Spleen (tissue), 11 donors: ENCODE data around the gene TRIM72. TPM values are rescaled to one million over a fixed set of nuclear protein-coding genes. Genes with fewer than 3 reads are reported as not detected.

Experiments used
- DNase-seq: peaks from one replicate; pipeline ENCODE4 v3.0.0-alpha.2; 2020
- H3K27ac ChIP-seq, 8 donors: fragments of 200-600 bp; sonication (generic) in 7 of 8; 1 replicate in 4 of 8; 2 replicates in 4 of 8; pipeline versions ENCODE4 v1.5.0 to v1.8.0; 2016 to 2021; ENCODE audit warnings: inconsistent platforms in 4 of 8, mild to moderate bottlenecking in 4 of 8, moderate library complexity in 1 of 8
- H3K27me3 ChIP-seq, 7 donors: fragments of 200-600 bp; sonication (generic) in 6 of 7; replicated peaks in 1 of 7; 1 replicate in 4 of 7; 2 replicates in 3 of 7; pipeline versions ENCODE4 v1.5.0 to v1.8.0; 2016 to 2021; ENCODE audit warnings: inconsistent platforms in 3 of 7, mild to moderate bottlenecking in 1 of 7
- H3K36me3 ChIP-seq, 6 donors: fragments of 200-600 bp; sonication (generic) in 5 of 6; 1 replicate in 4 of 6; 2 replicates in 2 of 6; pipeline versions ENCODE4 v1.5.0 to v1.8.0; 2016 to 2021; ENCODE audit warnings: inconsistent platforms in 2 of 6
- H3K4me1 ChIP-seq, 6 donors: fragments of 200-600 bp; sonication (generic) in 5 of 6; 1 replicate in 3 of 6; 2 replicates in 3 of 6; pipeline versions ENCODE4 v1.5.0 to v1.8.0; 2016 to 2021; ENCODE audit warnings: inconsistent platforms in 3 of 6
- H3K4me3 ChIP-seq, 8 donors: fragments of 200-600 bp; sonication (generic) in 7 of 8; 1 replicate in 4 of 8; 2 replicates in 4 of 8; pipeline versions ENCODE4 v1.5.0 to v1.8.0; 2016 to 2021; ENCODE audit warnings: inconsistent platforms in 4 of 8, mild to moderate bottlenecking in 4 of 8, moderate library complexity in 2 of 8
- H3K9me3 ChIP-seq, 8 donors: fragments of 200-600 bp; sonication (generic) in 7 of 8; 1 replicate in 4 of 8; 2 replicates in 4 of 8; pipeline versions ENCODE4 v1.5.0 to v1.8.0; 2016 to 2021; ENCODE audit warnings: inconsistent platforms in 4 of 8
- POLR2A ChIP-seq, 3 donors: fragments of 450-650 bp; IDR thresholded peaks; one replicate each; pipeline ENCODE4 v1.5.1; 2017; ENCODE audit warnings: antibody characterized with exemption in 3 of 3, mild to moderate bottlenecking in 1 of 3
- POLR2AphosphoS5 ChIP-seq, 3 donors: sonication (generic); formaldehyde crosslinking; IDR thresholded peaks; one replicate each; pipeline ENCODE4 v1.5.1; 2017; ENCODE audit warnings: antibody characterized with exemption in 3 of 3
- WGBS, 5 donors: extraction: QIAGEN DNeasy Blood & Tissue Kit in 3 of 5; methylation state at CpG; one replicate each; pipeline versions ENCODE4 v1.1.5 to v1.1.7; 2013 to 2018; 5-methylcytosine and 5-hydroxymethylcytosine counted together
- intact Hi-C: fragments of 100-400 bp; cut with DNase I; formaldehyde crosslinking; loops from one replicate; pipeline ENCODE4 v1.15.0; 2023; ENCODE audit warnings: low total_unique reads
- polyA plus RNA-seq, 3 donors: library from polyadenylated mRNA; stranded (reverse); fragments of 200-250 nt; gene quantifications; one replicate each; pipeline ENCODE4 v1.2.1, GENCODE V29; 2013
- total RNA-seq, 7 donors: library from RNA; depleted of rRNA in 3 of 7; stranded (reverse); fragments of >200 nt in 3 of 7; fragmentation: NEBNext Ultra II Directional in 4 of 7; extraction: Animal tissue kit (Norgen Biotek cat#: 25700) in 4 of 7; gene quantifications; one replicate each; pipeline versions ENCODE4 v1.1.0 to v1.2.1, GENCODE V29; 2016 to 2021
- TF ChIP-seq, protein P1 (sequence below), 11 experiments: fragments of 200-600 bp in 7 of 11; fragments of 450-650 bp in 4 of 11; sonication (generic) in 4 of 11; IDR thresholded peaks in 8 of 11; conservative IDR thresholded peaks in 3 of 11; 1 replicate in 7 of 11; 2 replicates in 4 of 11; pipeline versions ENCODE4 v1.4.0 to v1.8.0; 2016 to 2021; ENCODE audit warnings: antibody characterized with exemption in 11 of 11, inconsistent platforms in 4 of 11, mild to moderate bottlenecking in 1 of 11
- donor health status: healthy with polysubstance abuse.
- donor health status: DM: no; HTN: no; CAD: no; lungs with moderate emphysema.
- donor health status: DM: no; HTN: no; CAD: no.
- donor health status: Bipolar disorder and iron deficiency.
- donor health status: healthy.
- donor health status: DM: no; HTN: no; CAD: no.
- donor health status: DM: yes; HTN: yes; CAD: no.

Gene TRIM72
- total and polyA plus RNA-seq, 10 donors, result 0.05 to 0.26 (median 0.13) TPM; not detected in 3

DNA sequence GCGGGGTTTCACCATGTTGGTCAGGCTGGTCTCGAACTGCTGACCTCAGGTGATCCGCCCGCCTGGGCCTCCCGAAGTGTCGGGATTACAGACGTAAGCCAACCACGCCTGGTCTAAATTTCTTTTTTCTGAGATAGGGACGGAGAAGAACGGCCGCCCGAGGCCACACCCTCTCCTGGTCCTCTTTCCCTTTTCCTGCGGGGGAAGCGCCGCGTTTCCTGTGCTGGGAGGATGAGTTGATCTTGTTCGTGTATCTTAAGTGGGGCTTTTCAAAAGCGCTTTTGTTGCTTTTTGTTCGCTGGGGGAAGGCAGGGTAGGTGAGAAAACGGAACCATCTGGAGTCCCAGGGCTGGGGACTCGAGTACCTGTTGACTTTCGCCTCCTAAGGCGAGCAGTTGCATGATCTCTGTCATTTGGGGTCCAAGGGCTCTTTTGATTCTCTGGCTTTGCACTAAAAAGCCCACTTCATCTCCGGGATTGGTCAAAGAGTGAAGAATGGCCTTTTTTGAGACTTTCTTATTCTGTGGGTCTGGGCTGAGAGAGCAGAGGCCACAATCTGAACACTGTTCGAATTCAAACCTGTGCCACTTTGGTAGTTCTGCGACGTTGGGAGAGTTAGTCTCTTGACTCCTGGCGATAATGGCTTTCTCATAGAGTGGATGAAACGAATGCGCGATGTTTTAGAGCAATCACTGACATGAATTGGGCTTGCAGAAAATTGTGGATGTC is 32.7 kb upstream of the TRIM72 start:
- WGBS, 5 donors, result 2 to 5% (median 3%) methylated on average over 31 of the region's 31 CpGs
- Histone ChIP-seq H3K4me3 (peak overlapping the region; percentile 73 to 98 (median 93)), H3K27me3 (no peaks in the 10 kb centered on the region), H3K9me3 (no peaks in the 10 kb centered on the region), H3K36me3 (peaks cover 0 to 45% (median 40%) of the 10 kb centered on the region in 6 donors), H3K4me1 (peaks cover 51 to 88% (median 77%) of the 10 kb centered on the region in 6 donors), H3K27ac (peak overlapping the region; percentile 93 to 99 (median 96))
- peak; percentile 83 for DNase-seq
- TF ChIP-seq, protein P1, sequence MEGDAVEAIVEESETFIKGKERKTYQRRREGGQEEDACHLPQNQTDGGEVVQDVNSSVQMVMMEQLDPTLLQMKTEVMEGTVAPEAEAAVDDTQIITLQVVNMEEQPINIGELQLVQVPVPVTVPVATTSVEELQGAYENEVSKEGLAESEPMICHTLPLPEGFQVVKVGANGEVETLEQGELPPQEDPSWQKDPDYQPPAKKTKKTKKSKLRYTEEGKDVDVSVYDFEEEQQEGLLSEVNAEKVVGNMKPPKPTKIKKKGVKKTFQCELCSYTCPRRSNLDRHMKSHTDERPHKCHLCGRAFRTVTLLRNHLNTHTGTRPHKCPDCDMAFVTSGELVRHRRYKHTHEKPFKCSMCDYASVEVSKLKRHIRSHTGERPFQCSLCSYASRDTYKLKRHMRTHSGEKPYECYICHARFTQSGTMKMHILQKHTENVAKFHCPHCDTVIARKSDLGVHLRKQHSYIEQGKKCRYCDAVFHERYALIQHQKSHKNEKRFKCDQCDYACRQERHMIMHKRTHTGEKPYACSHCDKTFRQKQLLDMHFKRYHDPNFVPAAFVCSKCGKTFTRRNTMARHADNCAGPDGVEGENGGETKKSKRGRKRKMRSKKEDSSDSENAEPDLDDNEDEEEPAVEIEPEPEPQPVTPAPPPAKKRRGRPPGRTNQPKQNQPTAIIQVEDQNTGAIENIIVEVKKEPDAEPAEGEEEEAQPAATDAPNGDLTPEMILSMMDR (IDR thresholded peaks at IDR 0.05 in 8 of 11, conservative IDR thresholded peaks at IDR 0.05 in 3 of 11), result no peak
- TF ChIP-seq POLR2AphosphoS5 (IDR thresholded peaks at IDR 0.05), result peak in 1 of 3 donors; percentile 55
- TF ChIP-seq POLR2A (IDR thresholded peaks at IDR 0.05), result no peak
- intact Hi-C loops, result loop anchor here (2.0 kb wide), 1 partner anchor 62 kb away; no protein-coding TSS in a partner anchor

DNA sequence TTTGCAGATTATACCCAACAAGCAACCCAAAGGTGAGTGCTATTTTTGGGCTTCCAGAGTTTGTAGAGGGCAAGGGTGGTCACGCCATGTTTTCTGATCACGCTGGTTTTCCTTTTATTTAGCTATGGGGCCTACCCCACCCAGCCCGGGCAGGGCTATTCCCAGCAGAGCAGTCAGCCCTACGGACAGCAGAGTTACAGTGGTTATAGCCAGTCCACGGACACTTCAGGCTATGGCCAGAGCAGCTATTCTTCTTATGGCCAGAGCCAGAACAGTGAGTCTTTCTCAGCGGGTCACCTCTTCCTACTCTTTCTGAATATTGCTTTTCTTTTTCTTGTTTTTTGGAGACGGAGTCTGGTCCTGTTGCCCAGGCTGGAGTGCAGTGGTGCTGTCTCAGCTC is 31.5 kb upstream of the TRIM72 start:
- no peaks in the 10 kb centered on the region for H3K27me3 ChIP-seq
- H3K36me3 ChIP-seq, result peaks cover 0 to 56% (median 51%) of the 10 kb centered on the region in 6 donors
- peak overlapping the region in 5 of 8 donors; percentile 34 to 98 (median 95) for H3K27ac ChIP-seq
- peaks cover 51 to 88% (median 76%) of the 10 kb centered on the region in 6 donors for H3K4me1 ChIP-seq
- WGBS, 5 donors, result 23 to 40% (median 35%) methylated on average over 7 of the region's 7 CpGs
- DNase-seq, result no peak
- H3K4me3 ChIP-seq, result peak overlapping the region; percentile 73 to 98 (median 93)
- intact Hi-C loops, result no loop called here
- no peaks in the 10 kb centered on the region for H3K9me3 ChIP-seq
- TF ChIP-seq POLR2AphosphoS5 (IDR thresholded peaks at IDR 0.05), result no peak
- TF ChIP-seq, protein P1 (IDR thresholded peaks at IDR 0.05 in 8 of 11, conservative IDR thresholded peaks at IDR 0.05 in 3 of 11), result no peak

DNA sequence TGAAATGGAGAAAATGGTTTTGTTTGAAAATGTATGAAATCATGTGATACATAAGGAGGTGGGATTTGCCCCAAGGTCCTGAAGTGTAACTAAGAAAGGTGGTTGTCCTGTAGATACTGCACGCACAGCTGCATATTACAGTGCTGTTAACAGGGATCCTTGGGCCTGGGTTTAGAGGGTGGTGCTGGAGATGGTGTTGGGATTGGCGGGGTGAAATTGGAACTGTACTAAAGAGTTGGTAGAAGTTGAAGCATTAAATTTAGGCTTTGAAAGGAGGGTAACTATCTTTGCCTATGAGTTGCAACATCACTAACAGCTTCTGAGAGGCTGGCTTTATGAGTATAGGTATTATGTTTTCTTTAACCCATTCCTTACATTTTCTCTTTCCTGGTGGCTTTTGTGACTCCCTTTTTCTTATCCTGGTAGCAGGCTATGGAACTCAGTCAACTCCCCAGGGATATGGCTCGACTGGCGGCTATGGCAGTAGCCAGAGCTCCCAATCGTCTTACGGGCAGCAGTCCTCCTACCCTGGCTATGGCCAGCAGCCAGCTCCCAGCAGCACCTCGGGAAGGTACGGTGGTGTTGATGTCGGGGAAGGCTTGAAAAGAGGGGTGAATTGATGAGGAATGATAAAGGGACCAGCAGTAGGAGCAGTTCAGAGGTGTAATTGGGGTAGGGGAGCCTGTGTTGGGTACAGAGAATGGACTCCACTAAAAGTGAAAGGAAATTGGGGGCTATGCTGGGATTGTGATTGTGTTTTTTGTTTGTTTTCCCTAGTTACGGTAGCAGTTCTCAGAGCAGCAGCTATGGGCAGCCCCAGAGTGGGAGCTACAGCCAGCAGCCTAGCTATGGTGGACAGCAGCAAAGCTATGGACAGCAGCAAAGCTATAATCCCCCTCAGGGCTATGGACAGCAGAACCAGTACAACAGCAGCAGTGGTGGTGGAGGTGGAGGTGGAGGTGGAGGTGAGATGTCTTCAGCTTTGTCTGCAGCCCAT is 30.2 kb upstream of the TRIM72 start:
- Histone ChIP-seq H3K4me3 (peak overlapping the region in 1 of 8 donors; percentile 3), H3K27ac (peak overlapping the region in 1 of 8 donors; percentile 22), H3K36me3 (peaks cover 0 to 69% (median 64%) of the 10 kb centered on the region in 6 donors), H3K4me1 (peaks cover 42 to 88% (median 66%) of the 10 kb centered on the region in 6 donors), H3K9me3 (no peaks in the 10 kb centered on the region), H3K27me3 (no peaks in the 10 kb centered on the region)
- no peak for DNase-seq
- 82 to 85% (median 83%) methylated on average over 10 of the region's 10 CpGs for WGBS, 5 donors
- peak in 1 of 3 donors; percentile 6 for TF ChIP-seq POLR2AphosphoS5 (IDR thresholded peaks at IDR 0.05)
- TF ChIP-seq, protein P1 (IDR thresholded peaks at IDR 0.05 in 8 of 11, conservative IDR thresholded peaks at IDR 0.05 in 3 of 11), result no peak
- intact Hi-C loops, result no loop called here
